Peyer's patch (tissue), 4 donors: Measurements from ENCODE around the gene SERGEF. TPM values are rescaled to one million over a fixed set of nuclear protein-coding genes. Genes with fewer than 3 reads are reported as not detected.
A peak's percentile ranks its signal among the peaks of the same experiment; 100 is the strongest.

ENCODE experiments used
- DNase-seq, 3 donors: peaks; one replicate each; pipeline ENCODE4 v3.0.0-alpha.2; 2017 to 2019
- H3K27ac ChIP-seq, 4 donors: fragments of 200-600 bp; sonication (generic); one replicate each; pipeline ENCODE4 v1.5.1; 2016 to 2019
- H3K27me3 ChIP-seq, 2 donors: fragments of 200-600 bp; sonication (generic); one replicate each; pipeline ENCODE4 v1.5.1; 2019
- H3K36me3 ChIP-seq, 3 donors: fragments of 200-600 bp; sonication (generic); one replicate each; pipeline ENCODE4 v1.5.1; 2016 to 2019
- H3K4me1 ChIP-seq, 4 donors: fragments of 200-600 bp; sonication (generic); one replicate each; pipeline ENCODE4 v1.5.1; 2016 to 2019
- H3K4me3 ChIP-seq, 4 donors: fragments of 200-600 bp; sonication (generic); 1 replicate in 3 of 4; 2 replicates in 1 of 4; pipeline ENCODE4 v1.5.1; 2016 to 2019; ENCODE audit warnings: mild to moderate bottlenecking in 1 of 4
- H3K9me3 ChIP-seq, 4 donors: fragments of 200-600 bp; sonication (generic); one replicate each; pipeline ENCODE4 v1.5.1; 2016 to 2019; ENCODE audit warnings: mild to moderate bottlenecking in 1 of 4
- CTCF ChIP-seq, 6 experiments: fragments of 450-650 bp in 4 of 6; fragments of 200-600 bp in 2 of 6; sonication (generic) in 1 of 6; IDR thresholded peaks; one replicate each; pipeline ENCODE4 v1.5.1; 2017 to 2019; ENCODE audit warnings: antibody characterized with exemption in 6 of 6, mild to moderate bottlenecking in 3 of 6, moderate library complexity in 1 of 6
- POLR2A ChIP-seq, 2 donors: fragments of 450-650 bp; IDR thresholded peaks; one replicate each; pipeline ENCODE4 v1.5.1; 2017; ENCODE audit warnings: antibody characterized with exemption in 2 of 2, mild to moderate bottlenecking in 2 of 2, moderate library complexity in 2 of 2
- total RNA-seq, 4 donors: library from RNA; depleted of rRNA; stranded (reverse); fragments of >200 nt; gene quantifications; one replicate each; pipeline ENCODE4 v1.1.0, GENCODE V29; 2016

The SERGEF gene
- total RNA-seq, 4 donors from 2014 or later: 19.4 to 40.4 (median 27.7) TPM

- TF ChIP-seq CTCF (IDR thresholded peaks at IDR 0.05) (no peak), POLR2A (IDR thresholded peaks at IDR 0.05) (no peak)
- H3K27ac ChIP-seq: no peak overlapping the region
- DNase-seq: no peak
- H3K4me1 ChIP-seq: peaks cover 0 to 5% (median 2%) of the 10 kb centered on the region in 4 donors
- no peaks in the 10 kb centered on the region for H3K9me3 ChIP-seq
- H3K36me3 ChIP-seq: no peaks in the 10 kb centered on the region
- H3K27me3 ChIP-seq: no peaks in the 10 kb centered on the region
- H3K4me3 ChIP-seq: no peak overlapping the region
Measured at GRCh38 chr11:17767914-17768313, 244.9 kb downstream of the SERGEF start.

- H3K27ac ChIP-seq: no peak overlapping the region
- H3K4me3 ChIP-seq: no peak overlapping the region
- no peaks in the 10 kb centered on the region for H3K36me3 ChIP-seq
- TF ChIP-seq POLR2A (IDR thresholded peaks at IDR 0.05) (no peak), CTCF (IDR thresholded peaks at IDR 0.05) (no peak)
- H3K4me1 ChIP-seq: peaks cover 0 to 5% (median 2%) of the 10 kb centered on the region in 4 donors
- no peaks in the 10 kb centered on the region for H3K9me3 ChIP-seq
- no peaks in the 10 kb centered on the region for H3K27me3 ChIP-seq
- no peak for DNase-seq
Measured at GRCh38 chr11:17767301-17767885, 245.5 kb downstream of the SERGEF start.

GRCh38 chr11:17766590-17766989, 246.3 kb downstream of the SERGEF start:
- DNase-seq: peak in 1 of 3 donors; percentile 31
- H3K4me1 ChIP-seq: peaks cover 0 to 5% (median 2%) of the 10 kb centered on the region in 4 donors
- TF ChIP-seq POLR2A (IDR thresholded peaks at IDR 0.05): no peak
- no peak for TF ChIP-seq CTCF (IDR thresholded peaks at IDR 0.05)
- no peak overlapping the region for H3K4me3 ChIP-seq
- no peak overlapping the region for H3K27ac ChIP-seq
- no peaks in the 10 kb centered on the region for H3K9me3 ChIP-seq
- no peaks in the 10 kb centered on the region for H3K36me3 ChIP-seq
- no peaks in the 10 kb centered on the region for H3K27me3 ChIP-seq

GRCh38 chr11:17766073-17766359, 246.8 kb downstream of the SERGEF start:
- no peak for DNase-seq
- Histone ChIP-seq H3K4me1 (peaks cover 0 to 5% (median 2%) of the 10 kb centered on the region in 4 donors), H3K36me3 (no peaks in the 10 kb centered on the region), H3K4me3 (no peak overlapping the region), H3K27me3 (no peaks in the 10 kb centered on the region), H3K9me3 (no peaks in the 10 kb centered on the region), H3K27ac (no peak overlapping the region)
- TF ChIP-seq CTCF (IDR thresholded peaks at IDR 0.05): no peak
- TF ChIP-seq POLR2A (IDR thresholded peaks at IDR 0.05): no peak

- peak in 1 of 3 donors; percentile 39 for DNase-seq
Measured at GRCh38 chr11:17765356-17766072, 247.3 kb downstream of the SERGEF start.

More at GRCh38 chr11:17765356-17766072, 247.3 kb downstream of the SERGEF start:
- H3K27me3 ChIP-seq: no peaks in the 10 kb centered on the region
- peaks cover 0 to 4% (median under 1%) of the 10 kb centered on the region in 4 donors for H3K4me1 ChIP-seq
- no peaks in the 10 kb centered on the region for H3K9me3 ChIP-seq
- H3K27ac ChIP-seq: no peak overlapping the region
- no peak overlapping the region for H3K4me3 ChIP-seq
- TF ChIP-seq CTCF (IDR thresholded peaks at IDR 0.05) (no peak), POLR2A (IDR thresholded peaks at IDR 0.05) (no peak)
- no peaks in the 10 kb centered on the region for H3K36me3 ChIP-seq
